Mesothelial cell of epicardium (in vitro differentiated cells): ENCODE data around the gene MOSMO. TPM values are rescaled to one million over a fixed set of nuclear protein-coding genes. Genes with fewer than 3 reads are reported as not detected.

Source experiments
- DNase-seq, 2 experiments: peaks; one replicate each; pipeline ENCODE4 v3.0.0; 2021; ENCODE audit warnings: low spot score in 2 of 2; ENCODE audit not compliant: unreplicated experiment in 2 of 2
- H3K27ac Mint-ChIP-seq: 2 replicates; pipeline ENCODE4 v1.8.0; 2021; ENCODE audit warnings: mixed read lengths
- H3K27me3 Mint-ChIP-seq: 2 replicates; pipeline ENCODE4 v1.8.0; 2021; ENCODE audit warnings: low read depth, mixed read lengths
- H3K36me3 Mint-ChIP-seq: 2 replicates; pipeline ENCODE4 v1.8.0; 2021; ENCODE audit warnings: mixed read lengths
- H3K4me1 Mint-ChIP-seq: 2 replicates; pipeline ENCODE4 v1.8.0; 2021; ENCODE audit warnings: mixed read lengths
- H3K4me3 Mint-ChIP-seq: 2 replicates; pipeline ENCODE4 v1.8.0; 2021; ENCODE audit warnings: mild to moderate bottlenecking, moderate library complexity, mixed read lengths
- H3K9me3 Mint-ChIP-seq: 2 replicates; pipeline ENCODE4 v1.8.0; 2021; ENCODE audit warnings: mixed read lengths
- total RNA-seq: library from RNA; stranded (reverse); gene quantifications from 3 replicates; pipeline ENCODE4 v1.2.1, GENCODE V29; 2021
- TF ChIP-seq, protein P1 (sequence below): fragments of 200-600 bp; sonication (generic); IDR thresholded peaks from one replicate; pipeline ENCODE4 v1.5.0; 2021; ENCODE audit warnings: antibody characterized with exemption; ENCODE audit not compliant: unreplicated experiment

The MOSMO gene
- total RNA-seq, 1 donor from 2014 or later = 17.0 TPM

DNA sequence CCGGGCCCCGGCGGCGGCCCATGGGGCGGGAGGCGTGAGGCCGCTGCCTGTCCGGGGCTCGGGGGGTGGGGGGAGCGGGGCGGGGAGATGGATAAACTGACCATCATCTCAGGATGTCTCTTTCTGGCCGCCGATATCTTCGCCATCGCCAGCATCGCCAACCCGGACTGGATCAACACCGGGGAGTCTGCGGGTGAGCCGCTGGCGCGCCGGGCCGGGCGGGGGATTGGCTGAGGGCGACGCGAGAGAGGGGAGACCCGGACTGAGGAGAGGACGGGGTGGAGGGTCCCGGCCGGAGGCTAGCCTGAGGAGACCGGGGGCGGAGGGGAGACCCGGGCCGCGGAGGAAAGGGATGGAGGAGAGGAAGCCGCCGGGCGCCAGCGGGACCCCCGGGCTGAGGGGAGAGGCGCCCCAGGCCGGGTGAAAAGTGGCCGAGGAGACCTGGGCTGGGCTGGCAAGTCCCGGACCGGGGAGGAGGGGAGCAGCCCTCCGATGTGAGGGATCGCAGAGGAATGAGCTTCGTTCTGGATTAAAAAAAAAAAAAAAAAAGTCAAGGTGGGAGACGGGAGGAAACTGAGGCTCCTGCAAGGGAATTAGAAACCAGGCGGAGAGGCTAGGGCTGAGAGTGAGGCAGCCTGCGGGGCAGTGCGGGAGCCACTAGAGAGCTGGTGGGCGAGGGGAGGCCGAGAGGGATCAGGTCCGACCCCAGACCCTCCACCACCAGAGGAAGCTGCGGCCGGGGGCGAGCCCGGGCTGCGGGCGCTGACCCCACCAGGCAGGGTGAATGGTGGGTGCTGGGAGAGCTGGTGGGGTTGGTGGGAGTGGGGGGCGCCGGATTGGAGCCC lies 526 bp downstream of the MOSMO start:
- peaks cover 18% of the 10 kb centered on the region for H3K27me3 Mint-ChIP-seq
- peak; percentile 28 to 53 for DNase-seq
- TF ChIP-seq, protein P1, sequence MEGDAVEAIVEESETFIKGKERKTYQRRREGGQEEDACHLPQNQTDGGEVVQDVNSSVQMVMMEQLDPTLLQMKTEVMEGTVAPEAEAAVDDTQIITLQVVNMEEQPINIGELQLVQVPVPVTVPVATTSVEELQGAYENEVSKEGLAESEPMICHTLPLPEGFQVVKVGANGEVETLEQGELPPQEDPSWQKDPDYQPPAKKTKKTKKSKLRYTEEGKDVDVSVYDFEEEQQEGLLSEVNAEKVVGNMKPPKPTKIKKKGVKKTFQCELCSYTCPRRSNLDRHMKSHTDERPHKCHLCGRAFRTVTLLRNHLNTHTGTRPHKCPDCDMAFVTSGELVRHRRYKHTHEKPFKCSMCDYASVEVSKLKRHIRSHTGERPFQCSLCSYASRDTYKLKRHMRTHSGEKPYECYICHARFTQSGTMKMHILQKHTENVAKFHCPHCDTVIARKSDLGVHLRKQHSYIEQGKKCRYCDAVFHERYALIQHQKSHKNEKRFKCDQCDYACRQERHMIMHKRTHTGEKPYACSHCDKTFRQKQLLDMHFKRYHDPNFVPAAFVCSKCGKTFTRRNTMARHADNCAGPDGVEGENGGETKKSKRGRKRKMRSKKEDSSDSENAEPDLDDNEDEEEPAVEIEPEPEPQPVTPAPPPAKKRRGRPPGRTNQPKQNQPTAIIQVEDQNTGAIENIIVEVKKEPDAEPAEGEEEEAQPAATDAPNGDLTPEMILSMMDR = no peak
- H3K4me3 Mint-ChIP-seq = peak overlapping the region; percentile 85
- H3K27ac Mint-ChIP-seq = peak overlapping the region; percentile 76
- no peaks in the 10 kb centered on the region for H3K36me3 Mint-ChIP-seq
- H3K4me1 Mint-ChIP-seq = peaks cover 16% of the 10 kb centered on the region
- H3K9me3 Mint-ChIP-seq = no peaks in the 10 kb centered on the region

DNA sequence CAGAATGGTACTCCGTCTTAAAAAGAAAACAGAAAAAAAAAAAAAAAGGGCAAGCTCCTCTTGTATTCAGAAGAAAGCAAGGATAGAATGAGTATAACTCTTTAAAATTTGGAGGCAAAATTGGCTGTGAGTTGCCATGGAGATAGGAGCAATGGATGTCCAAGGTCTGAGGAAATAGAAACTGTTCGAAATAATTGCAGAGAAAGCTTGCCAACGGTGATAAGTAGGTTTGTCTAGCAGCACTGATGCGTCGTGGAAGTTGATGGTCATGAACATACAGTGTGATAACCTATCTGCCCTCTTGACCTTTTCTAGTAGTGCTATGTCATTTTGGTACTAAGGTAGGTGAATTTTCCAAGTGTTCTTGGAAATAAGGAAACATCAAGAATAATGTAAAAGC lies 3.0 kb downstream of the MOSMO start:
- TF ChIP-seq, protein P1 = no peak
- H3K4me1 Mint-ChIP-seq = peaks cover 16% of the 10 kb centered on the region
- H3K9me3 Mint-ChIP-seq = no peaks in the 10 kb centered on the region
- H3K36me3 Mint-ChIP-seq = no peaks in the 10 kb centered on the region
- H3K27ac Mint-ChIP-seq = no peak overlapping the region
- DNase-seq = no peak
- no peaks in the 10 kb centered on the region for H3K27me3 Mint-ChIP-seq
- H3K4me3 Mint-ChIP-seq = no peak overlapping the region

DNA sequence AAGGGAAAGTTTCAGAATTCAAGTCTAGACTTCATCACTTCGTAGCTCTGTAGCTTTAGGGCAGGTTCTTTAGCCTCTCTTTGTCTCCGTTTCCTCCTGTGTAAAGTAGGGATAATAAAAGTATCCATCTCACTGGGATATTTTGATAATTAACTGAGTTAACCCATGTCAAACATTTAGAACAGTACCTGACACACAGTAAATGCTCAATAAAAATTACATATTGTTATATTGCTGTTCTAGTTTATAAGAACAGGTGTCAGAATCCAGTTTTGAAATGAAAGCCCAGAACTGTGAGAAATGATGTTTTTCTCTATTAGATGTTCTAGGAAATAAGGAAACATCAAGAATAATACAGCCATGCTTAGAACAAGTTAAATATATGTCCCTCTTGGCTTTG lies 4.3 kb downstream of the MOSMO start:
- Mint-ChIP-seq H3K27ac (no peak overlapping the region), H3K9me3 (no peaks in the 10 kb centered on the region), H3K4me3 (no peak overlapping the region), H3K27me3 (no peaks in the 10 kb centered on the region), H3K4me1 (peaks cover 12% of the 10 kb centered on the region), H3K36me3 (no peaks in the 10 kb centered on the region)
- TF ChIP-seq, protein P1 = no peak
- no peak for DNase-seq

DNA sequence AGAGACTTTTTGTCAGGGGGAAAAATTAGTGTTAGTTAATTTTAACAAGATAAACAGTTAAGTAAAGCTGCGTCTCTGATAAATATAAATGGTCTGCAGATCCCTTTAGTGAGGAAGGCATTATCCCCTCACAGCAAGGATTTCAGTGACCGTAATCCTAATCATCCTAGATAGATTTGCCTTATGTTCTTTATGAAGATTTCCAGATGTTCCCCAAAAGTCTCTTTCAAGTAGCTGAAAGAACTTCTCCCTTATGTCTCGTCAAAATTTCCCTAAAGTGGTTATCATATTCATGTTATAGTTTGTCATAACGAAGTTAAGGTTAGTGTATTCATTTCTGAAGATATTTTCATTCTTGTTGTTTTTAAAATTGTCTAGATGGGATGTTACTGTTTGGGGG lies 5.6 kb downstream of the MOSMO start:
- Mint-ChIP-seq H3K36me3 (no peaks in the 10 kb centered on the region), H3K9me3 (no peaks in the 10 kb centered on the region), H3K27me3 (no peaks in the 10 kb centered on the region), H3K27ac (no peak overlapping the region), H3K4me3 (no peak overlapping the region), H3K4me1 (peaks cover 9% of the 10 kb centered on the region)
- DNase-seq = no peak
- TF ChIP-seq, protein P1 = no peak

DNA sequence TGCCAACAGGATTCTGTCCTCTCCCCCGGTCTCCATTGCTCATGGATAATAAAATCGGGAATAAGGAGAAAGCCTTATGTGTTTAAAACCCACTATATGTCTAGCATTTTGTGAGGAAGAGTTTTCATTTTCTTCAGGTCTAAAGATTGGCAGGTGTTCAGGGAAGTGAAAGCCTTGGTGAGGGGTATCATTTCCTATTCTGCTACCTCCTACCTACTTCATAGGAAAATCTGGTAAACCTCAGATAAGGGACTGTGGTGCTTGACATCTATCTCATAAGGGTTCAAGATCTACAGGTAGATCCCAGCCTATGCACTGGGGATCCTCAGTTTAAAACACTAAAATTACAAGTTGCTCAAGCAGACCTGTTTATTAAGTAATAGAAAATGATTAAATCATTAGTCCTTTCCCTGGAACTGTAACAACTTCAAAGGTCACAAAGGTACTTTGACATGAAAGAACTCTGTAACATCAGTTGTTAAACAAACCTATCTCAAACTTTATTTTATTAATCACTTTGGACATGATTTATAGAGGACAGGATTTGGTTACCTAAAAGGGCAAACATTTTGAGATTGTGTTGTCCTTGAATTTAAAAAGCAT lies 6.5 kb downstream of the MOSMO start:
- DNase-seq = no peak
- H3K9me3 Mint-ChIP-seq = no peaks in the 10 kb centered on the region
- no peak overlapping the region for H3K4me3 Mint-ChIP-seq
- no peaks in the 10 kb centered on the region for H3K36me3 Mint-ChIP-seq
- TF ChIP-seq, protein P1 = no peak
- H3K4me1 Mint-ChIP-seq = peaks cover 4% of the 10 kb centered on the region
- H3K27me3 Mint-ChIP-seq = no peaks in the 10 kb centered on the region
- H3K27ac Mint-ChIP-seq = no peak overlapping the region
